ENCODE results near the gene WDR64. TPM values are rescaled to one million over a fixed set of nuclear protein-coding genes. Genes with fewer than 3 reads are reported as not detected.

The WDR64 gene
- total and polyA plus RNA-seq, 2 experiments from 2014 or later = not detected

DNA sequence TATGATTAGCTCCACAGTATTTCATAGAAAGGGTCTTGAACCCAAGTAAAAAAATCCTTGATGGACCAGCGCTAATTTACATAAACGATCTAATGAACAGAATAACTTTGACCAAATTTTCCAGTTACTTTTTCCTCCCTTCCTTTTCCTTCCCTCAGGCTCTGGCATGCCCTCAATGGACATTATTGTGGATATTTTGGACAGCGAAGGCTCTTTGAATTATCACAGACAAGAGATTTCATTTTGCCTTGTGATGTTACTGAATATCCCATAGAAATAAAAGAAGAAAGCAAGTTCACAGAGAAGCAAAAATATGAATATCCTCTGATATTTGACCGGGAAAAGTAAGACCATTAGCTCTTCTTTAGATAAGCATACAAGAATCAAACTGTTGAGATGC is 135.6 kb downstream of the WDR64 start:
- H3K27me3 ChIP-seq (ENCODE audit: insufficient read depth) = no peaks in the 10 kb centered on the region
- H3K9me3 Mint-ChIP-seq = no peaks in the 10 kb centered on the region; the same call in 1 of the 3 replicates
- no peak overlapping the region for H3K4me3 ChIP-seq
- H3K4me2 ChIP-seq = no peak overlapping the region
- no peaks in the 10 kb centered on the region for H3K4me1 Mint-ChIP-seq
- H3K9me2 ChIP-seq (ENCODE audit: insufficient read depth) = peaks cover 6% of the 10 kb centered on the region; the same call in 1 of the 2 replicates
- H2AFZ ChIP-seq = no peak overlapping the region
- H3K79me2 ChIP-seq (replicated peaks; ENCODE audit: insufficient read depth) = no peaks in the 10 kb centered on the region
- ATAC-seq (no peak), DNase-seq (ENCODE audit: low spot score) (no peak)
- no peak overlapping the region for H3K4me3 Mint-ChIP-seq
- no peaks in the 10 kb centered on the region for H3K36me3 ChIP-seq (ENCODE audit: insufficient read depth)
- no peak overlapping the region for H3K27ac ChIP-seq (ENCODE audit: low read depth)
- H3K36me3 Mint-ChIP-seq (ENCODE audit: low read depth) = no peaks in the 10 kb centered on the region
- H3K27me3 Mint-ChIP-seq (ENCODE audit: insufficient read depth, low read depth, poor library complexity) = peaks cover 2% of the 10 kb centered on the region
- H3K27ac Mint-ChIP-seq = no peak overlapping the region
- no peaks in the 10 kb centered on the region for H3K4me1 ChIP-seq (ENCODE audit: insufficient read depth)
- TF ChIP-seq EZH2 (IDR thresholded peaks at IDR 0.05; ENCODE audit: low read depth, unreplicated experiment) (no peak), ZNF114 (CRISPR knock-in tag; IDR thresholded peaks at IDR 0.05) (no peak), CREB1 (CRISPR knock-in tag; IDR thresholded peaks at IDR 0.05; ENCODE audit: low read depth) (no peak), REST (IDR thresholded peaks at IDR 0.05; ENCODE audit: unreplicated experiment) (no peak), ZNF331 (CRISPR knock-in tag; IDR thresholded peaks at IDR 0.05; ENCODE audit: low read depth) (no peak), ZNF462 (CRISPR knock-in tag; IDR thresholded peaks at IDR 0.05) (no peak), JUNB (IDR thresholded peaks at IDR 0.05; ENCODE audit: unreplicated experiment) (no peak), ETS1 (IDR thresholded peaks at IDR 0.05) (no peak), EZH2phosphoT487 (IDR thresholded peaks at IDR 0.05; ENCODE audit: unreplicated experiment) (no peak), NANOG (IDR thresholded peaks at IDR 0.05; ENCODE audit: borderline replicate concordance) (no peak), POLR2AphosphoS5 (IDR thresholded peaks at IDR 0.05; ENCODE audit: low read depth) (no peak), STAT1 (IDR thresholded peaks at IDR 0.05; ENCODE audit: unreplicated experiment) (no peak)
- TF ChIP-seq, protein P1, sequence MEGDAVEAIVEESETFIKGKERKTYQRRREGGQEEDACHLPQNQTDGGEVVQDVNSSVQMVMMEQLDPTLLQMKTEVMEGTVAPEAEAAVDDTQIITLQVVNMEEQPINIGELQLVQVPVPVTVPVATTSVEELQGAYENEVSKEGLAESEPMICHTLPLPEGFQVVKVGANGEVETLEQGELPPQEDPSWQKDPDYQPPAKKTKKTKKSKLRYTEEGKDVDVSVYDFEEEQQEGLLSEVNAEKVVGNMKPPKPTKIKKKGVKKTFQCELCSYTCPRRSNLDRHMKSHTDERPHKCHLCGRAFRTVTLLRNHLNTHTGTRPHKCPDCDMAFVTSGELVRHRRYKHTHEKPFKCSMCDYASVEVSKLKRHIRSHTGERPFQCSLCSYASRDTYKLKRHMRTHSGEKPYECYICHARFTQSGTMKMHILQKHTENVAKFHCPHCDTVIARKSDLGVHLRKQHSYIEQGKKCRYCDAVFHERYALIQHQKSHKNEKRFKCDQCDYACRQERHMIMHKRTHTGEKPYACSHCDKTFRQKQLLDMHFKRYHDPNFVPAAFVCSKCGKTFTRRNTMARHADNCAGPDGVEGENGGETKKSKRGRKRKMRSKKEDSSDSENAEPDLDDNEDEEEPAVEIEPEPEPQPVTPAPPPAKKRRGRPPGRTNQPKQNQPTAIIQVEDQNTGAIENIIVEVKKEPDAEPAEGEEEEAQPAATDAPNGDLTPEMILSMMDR (conservative IDR thresholded peaks at IDR 0.05; ENCODE audit: low read depth in 2 of 2) = no peak
- no peaks in the 10 kb centered on the region for H3F3A ChIP-seq (replicated peaks; ENCODE audit: low read depth)
- no peaks in the 10 kb centered on the region for H4K20me1 ChIP-seq (replicated peaks; ENCODE audit: insufficient read depth)
